HL-60/S4 treated with retinoic acid at 250 ng/mL for 4 days and 3 days (cell line): Measurements from ENCODE around the gene LPIN1.

ENCODE experiments used
- in situ Hi-C: fragments of 300-500 bp; cut with MboI; formaldehyde crosslinking; loops from 2 replicates; pipeline ENCODE4 v1.7.0; 2022; ENCODE audit warnings: low sequenced_read_pairs

The LPIN1 gene

GRCh38 chr2:11876889-11877288 lies 130.5 kb downstream of the LPIN1 start:
- in situ Hi-C loops, result no loop called here
